GM23248 (cell line): ENCODE data around the gene PPOX. TPM values are rescaled to one million over a fixed set of nuclear protein-coding genes. Genes with fewer than 3 reads are reported as not detected.
A peak's percentile ranks its signal among the peaks of the same experiment; 100 is the strongest.

Experiments
- DNase-seq: peaks from one replicate; pipeline ENCODE4 v3.0.0-alpha.2; 2015
- H2AFZ ChIP-seq: fragments of 200-600 bp; sonication (generic); 2 replicates; pipeline ENCODE4 v1.6.1; 2016; ENCODE audit warnings: antibody characterized with exemption
- H3F3A ChIP-seq: fragments of 200-600 bp; sonication (generic); 2 replicates; pipeline ENCODE4 v1.6.1; 2016; ENCODE audit warnings: mild to moderate bottlenecking, antibody characterized with exemption, mixed run types; ENCODE audit not compliant: insufficient read depth
- H3K27ac ChIP-seq: fragments of 200-600 bp; sonication (generic); 2 replicates; pipeline ENCODE4 v1.5.1; 2016; ENCODE audit warnings: mild to moderate bottlenecking
- H3K27me3 ChIP-seq: fragments of 200-600 bp; sonication (generic); replicated peaks from 2 replicates; pipeline ENCODE4 v1.6.1; 2016; ENCODE audit warnings: mild to moderate bottlenecking; ENCODE audit not compliant: insufficient read depth
- H3K36me3 ChIP-seq: fragments of 200-600 bp; sonication (generic); 2 replicates; pipeline ENCODE4 v1.6.1; 2016; ENCODE audit warnings: low read depth, mild to moderate bottlenecking
- H3K4me1 ChIP-seq: fragments of 200-600 bp; sonication (generic); 2 replicates; pipeline ENCODE4 v1.6.1; 2016; ENCODE audit warnings: mild to moderate bottlenecking; ENCODE audit not compliant: insufficient read depth
- H3K4me2 ChIP-seq: fragments of 200-600 bp; sonication (generic); one replicate; pipeline ENCODE4 v1.6.1; 2016; ENCODE audit warnings: mild to moderate bottlenecking; ENCODE audit not compliant: unreplicated experiment
- H3K4me3 ChIP-seq: fragments of 200-600 bp; sonication (generic); 2 replicates; pipeline ENCODE4 v1.5.1; 2016; ENCODE audit warnings: mild to moderate bottlenecking
- H3K79me2 ChIP-seq: fragments of 200-600 bp; sonication (generic); 2 replicates; pipeline ENCODE4 v1.6.1; 2016; ENCODE audit warnings: mild to moderate bottlenecking; ENCODE audit not compliant: insufficient read depth
- H3K9ac ChIP-seq: fragments of 200-600 bp; sonication (generic); 2 replicates; pipeline ENCODE4 v1.6.1; 2016; ENCODE audit warnings: mild to moderate bottlenecking
- H3K9me2 ChIP-seq: fragments of 200-600 bp; sonication (generic); 2 replicates; pipeline ENCODE4 v1.6.1; 2016; ENCODE audit warnings: mixed run types, mild to moderate bottlenecking, moderate library complexity; ENCODE audit not compliant: insufficient read depth
- H3K9me3 ChIP-seq: fragments of 200-600 bp; sonication (generic); one replicate; pipeline ENCODE4 v1.6.1; 2017; ENCODE audit warnings: low read depth
- H4K20me1 ChIP-seq: fragments of 200-600 bp; sonication (generic); 2 replicates; pipeline ENCODE4 v1.6.0; 2016; ENCODE audit not compliant: insufficient read depth
- EZH2 ChIP-seq: fragments of 200-600 bp; sonication (generic); IDR thresholded peaks from 2 replicates; pipeline ENCODE4 v1.6.1; 2018; ENCODE audit warnings: antibody characterized with exemption, mild to moderate bottlenecking; ENCODE audit not compliant: insufficient read depth, poor library complexity, severe bottlenecking
- EZH2phosphoT487 ChIP-seq: fragments of 200-600 bp; sonication (generic); IDR thresholded peaks from 2 replicates; pipeline ENCODE4 v1.6.1; 2018; ENCODE audit warnings: antibody characterized with exemption, moderate library complexity, mild to moderate bottlenecking, low read depth; ENCODE audit not compliant: insufficient read depth
- WGBS, 2 experiments: methylation state at CpG; one replicate each; pipeline ENCODE4 v1.1.6; 2015 to 2017; ENCODE audit warnings: low lambda C conversion rate in 2 of 2, low coverage in 1 of 2; ENCODE audit errors: missing lambda C conversion rate in 2 of 2; 5-methylcytosine and 5-hydroxymethylcytosine counted together
- in situ Hi-C: fragments of 300-500 bp; cut with MboI; formaldehyde crosslinking; loops from 2 replicates; pipeline ENCODE4 v1.15.0; 2020
- polyA plus RNA-seq: library from polyadenylated mRNA; unstranded; fragments of >200 nt; fragmentation: Nextera tagmentation; extraction: Ambion mirVana; gene quantifications from 2 replicates; pipeline ENCODE4 v1.2.1, GENCODE V29; 2016
- total RNA-seq: library from RNA; depleted of rRNA; stranded (reverse); fragments of >200 nt; shearing (Covaris generic); gene quantifications from 2 replicates; pipeline ENCODE4 v1.2.3, GENCODE V29; 2014

PPOX gene
- total and polyA plus RNA-seq, 2 experiments from 2014 or later = 18.8 to 21.5 TPM

DNA sequence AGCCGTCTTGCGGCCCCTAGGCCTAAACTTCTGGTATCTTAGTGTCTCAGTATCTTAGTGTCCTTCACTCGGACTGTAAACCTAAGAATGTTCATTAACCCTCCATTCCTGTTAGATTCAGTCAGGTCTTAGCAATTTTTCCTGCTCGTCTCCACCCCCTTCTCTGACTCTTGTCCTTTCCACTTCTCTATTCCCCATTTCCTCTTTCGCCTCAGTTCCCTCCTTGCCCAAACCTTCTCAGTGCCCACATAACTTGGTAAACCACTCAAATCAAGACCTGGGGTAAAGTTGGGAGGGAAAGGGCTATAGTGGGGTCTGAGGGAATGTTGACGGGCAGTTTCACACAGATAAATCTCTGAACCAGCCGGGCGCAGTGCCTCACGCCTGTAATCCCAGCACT is 48.1 kb downstream of the PPOX start:
- no peak overlapping the region for H3K4me2 ChIP-seq
- no peaks in the 10 kb centered on the region for H3K27me3 ChIP-seq
- no peak overlapping the region for H3K9ac ChIP-seq
- peaks cover 45% of the 10 kb centered on the region for H3K36me3 ChIP-seq
- no peak overlapping the region for H2AFZ ChIP-seq
- H4K20me1 ChIP-seq = no peaks in the 10 kb centered on the region
- WGBS, 2 experiments = 97 to 99% methylated on average over 9 of the region's 9 CpGs
- H3K4me3 ChIP-seq = no peak overlapping the region
- no peaks in the 10 kb centered on the region for H3K9me2 ChIP-seq
- DNase-seq = no peak
- peaks cover 48% of the 10 kb centered on the region for H3F3A ChIP-seq
- peaks cover 9% of the 10 kb centered on the region for H3K79me2 ChIP-seq
- H3K9me3 ChIP-seq = no peaks in the 10 kb centered on the region
- no peak overlapping the region for H3K27ac ChIP-seq
- TF ChIP-seq EZH2phosphoT487 (no peak), EZH2 (no peak)
- peaks cover 26% of the 10 kb centered on the region for H3K4me1 ChIP-seq
- in situ Hi-C loops = no loop called here

DNA sequence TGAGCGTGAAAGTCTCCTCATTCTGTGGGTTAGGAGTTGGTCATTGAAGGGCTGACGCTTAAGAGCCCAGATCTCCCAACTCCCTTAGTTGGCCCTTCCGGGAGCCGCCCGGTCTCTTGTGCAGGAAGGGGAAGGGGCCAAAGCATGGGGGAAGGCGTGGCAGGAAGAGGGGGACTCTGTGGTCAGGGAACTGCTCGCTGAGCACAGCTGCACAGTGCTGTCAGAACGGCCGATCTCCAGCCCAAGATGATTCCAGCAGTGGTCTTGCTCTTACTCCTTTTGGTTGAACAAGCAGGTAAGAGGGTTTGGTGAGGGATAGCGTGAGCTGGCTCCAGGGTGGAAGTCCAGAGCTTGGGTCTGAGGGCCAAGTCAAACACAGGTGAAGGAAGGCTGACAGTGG is 48.9 kb downstream of the PPOX start, which contains the start of gene FCER1G:
TSS of gene FCER1G (plus strand) at position 220 of the 400 bp plus-strand sequence. CDS start at position 247, 27 bp downstream.
- in situ Hi-C loops = no loop called here
- no peaks in the 10 kb centered on the region for H3K27me3 ChIP-seq
- WGBS, 2 experiments = 82 to 87% methylated on average over 10 of the region's 10 CpGs

DNA sequence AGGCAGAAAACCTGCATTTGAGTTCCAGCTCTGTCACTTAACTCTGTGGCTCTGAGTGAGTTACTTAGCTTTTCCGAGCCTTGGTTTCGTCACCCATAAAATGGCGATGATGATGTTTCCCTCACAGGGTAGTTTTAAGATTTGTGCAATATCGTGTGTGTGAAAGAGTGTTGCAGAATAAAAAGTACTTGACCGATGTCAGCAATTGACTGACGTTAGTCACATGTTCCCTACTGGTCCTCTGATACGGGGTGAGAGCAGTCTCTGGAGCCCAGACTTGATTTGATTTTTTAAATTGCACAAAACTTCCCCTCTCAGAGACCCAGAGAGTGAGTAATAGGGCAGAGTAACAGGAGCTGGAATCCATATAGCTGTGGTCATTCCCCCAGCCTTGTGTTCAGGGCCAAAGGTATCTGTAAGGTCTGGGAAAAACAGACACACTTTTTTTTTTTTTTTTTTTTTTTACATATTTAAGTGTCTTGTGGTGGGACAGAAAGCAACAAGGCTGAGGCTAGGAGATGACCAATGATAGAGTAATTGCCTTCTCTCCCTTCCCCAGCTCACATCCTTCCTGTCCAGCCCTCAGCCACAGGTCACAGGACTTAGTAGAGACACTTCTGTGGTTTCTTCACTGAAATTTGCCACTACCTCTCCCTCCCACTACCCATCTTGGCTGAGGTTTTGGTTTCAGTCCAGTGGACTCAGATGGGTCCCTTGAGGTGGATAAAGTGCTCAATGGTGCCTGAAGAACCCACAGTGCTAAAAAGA is 50.9 kb downstream of the PPOX start:
- DNase-seq = peak; percentile 87
- peak overlapping the region; percentile 59 for H3K4me2 ChIP-seq
- peak overlapping the region; percentile 99 for H3K27ac ChIP-seq
- H3K36me3 ChIP-seq = peaks cover 20% of the 10 kb centered on the region
- peaks cover 26% of the 10 kb centered on the region for H3K4me1 ChIP-seq
- H3K9me3 ChIP-seq = no peaks in the 10 kb centered on the region
- H3K4me3 ChIP-seq = peak overlapping the region; percentile 56
- H2AFZ ChIP-seq = peak overlapping the region; percentile 87
- WGBS, 2 experiments = 5 to 14% methylated on average over 7 of the region's 7 CpGs
- no peaks in the 10 kb centered on the region for H3K27me3 ChIP-seq
- no peak for TF ChIP-seq EZH2phosphoT487
- TF ChIP-seq EZH2 = no peak
- H3K9ac ChIP-seq = peak overlapping the region; percentile 85
- H3K79me2 ChIP-seq = no peaks in the 10 kb centered on the region
- H3F3A ChIP-seq = peaks cover 48% of the 10 kb centered on the region
- no peaks in the 10 kb centered on the region for H3K9me2 ChIP-seq
- in situ Hi-C loops = no loop called here
- no peaks in the 10 kb centered on the region for H4K20me1 ChIP-seq

More for the DNA sequence above, 48.9 kb downstream of the PPOX start, which contains the start of gene FCER1G:
- peaks cover 26% of the 10 kb centered on the region for H3K4me1 ChIP-seq
- H3K27ac ChIP-seq = peak within 1 kb of the TSS; percentile 99
- no peak within 1 kb of the TSS for H3K9ac ChIP-seq
- DNase-seq = no peak
- H3K9me3 ChIP-seq = no peaks in the 10 kb centered on the region
- H3K4me3 ChIP-seq = no peak within 1 kb of the TSS
- peaks cover 48% of the 10 kb centered on the region for H3F3A ChIP-seq
- no peaks in the 10 kb centered on the region for H4K20me1 ChIP-seq
- no peak within 1 kb of the TSS for H2AFZ ChIP-seq
- H3K36me3 ChIP-seq = peaks cover 40% of the 10 kb centered on the region
- TF ChIP-seq EZH2phosphoT487 (no peak), EZH2 (no peak)
- no peaks in the 10 kb centered on the region for H3K9me2 ChIP-seq
- H3K4me2 ChIP-seq = no peak within 1 kb of the TSS
- H3K79me2 ChIP-seq = peaks cover 9% of the 10 kb centered on the region

DNA sequence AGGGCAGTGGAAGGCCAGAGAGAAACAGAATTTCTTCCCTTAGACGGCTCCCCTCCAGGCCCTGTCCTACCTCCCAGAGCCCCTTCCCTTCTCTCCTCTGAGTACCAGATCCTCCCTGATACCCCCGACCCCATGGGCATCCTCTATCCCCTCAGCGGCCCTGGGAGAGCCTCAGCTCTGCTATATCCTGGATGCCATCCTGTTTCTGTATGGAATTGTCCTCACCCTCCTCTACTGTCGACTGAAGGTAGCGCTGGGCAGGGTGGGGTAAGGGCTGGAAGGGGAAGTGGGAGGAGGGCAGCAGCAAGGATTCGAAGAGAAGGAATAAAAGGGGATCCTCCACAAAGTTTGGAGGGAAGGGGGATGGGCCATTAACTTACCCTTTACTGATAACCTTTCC is 51.6 kb downstream of the PPOX start:
- no peaks in the 10 kb centered on the region for H3K9me3 ChIP-seq
- H3K4me3 ChIP-seq = no peak overlapping the region
- peak overlapping the region; percentile 85 for H3K9ac ChIP-seq
- H3K4me1 ChIP-seq = peaks cover 26% of the 10 kb centered on the region
- no peaks in the 10 kb centered on the region for H3K27me3 ChIP-seq
- no peak for DNase-seq
- H3K79me2 ChIP-seq = no peaks in the 10 kb centered on the region
- peaks cover 13% of the 10 kb centered on the region for H3K36me3 ChIP-seq
- no peaks in the 10 kb centered on the region for H3K9me2 ChIP-seq
- peaks cover 48% of the 10 kb centered on the region for H3F3A ChIP-seq
- H3K4me2 ChIP-seq = no peak overlapping the region
- 82 to 85% methylated on average over 6 of the region's 6 CpGs for WGBS, 2 experiments
- in situ Hi-C loops = no loop called here
- H4K20me1 ChIP-seq = no peaks in the 10 kb centered on the region
- no peak for TF ChIP-seq EZH2
- no peak for TF ChIP-seq EZH2phosphoT487
- no peak overlapping the region for H2AFZ ChIP-seq
- H3K27ac ChIP-seq = peak overlapping the region; percentile 99
